ENCODE results near the gene TNRC6C. TPM values are rescaled to one million over a fixed set of nuclear protein-coding genes. Genes with fewer than 3 reads are reported as not detected.

Gene TNRC6C
- polyA plus RNA-seq, 3 donors: 0.38 to 0.80 (median 0.46) TPM

- peaks cover 50 to 72% of the 10 kb centered on the region in 2 donors for H3K27me3 ChIP-seq (ENCODE audit: control insufficient read depth in 2 of 2, insufficient read depth in 2 of 2, low read length in 2 of 2)
- H3K27me3 Mint-ChIP-seq (ENCODE audit: low read depth in 3 of 3): peaks cover 86 to 93% (median 87%) of the 10 kb centered on the region in 3 donors
- H3K9me3 Mint-ChIP-seq: peaks cover 0 to 25% (median 5%) of the 10 kb centered on the region in 7 donors
- peaks cover 18 to 19% of the 10 kb centered on the region in 2 donors for H3K4me1 ChIP-seq (ENCODE audit: control insufficient read depth in 1 of 2, insufficient read depth in 2 of 2, low read length in 2 of 2)
- H3K79me2 ChIP-seq (ENCODE audit: insufficient read depth, low read length): no peaks in the 10 kb centered on the region
- no peak overlapping the region for H2AFZ ChIP-seq (ENCODE audit: insufficient read depth, low read depth, low read length, poor library complexity, severe bottlenecking)
- peaks cover 0 to 6% of the 10 kb centered on the region in 2 donors for H3K36me3 Mint-ChIP-seq
- H3K27ac ChIP-seq (ENCODE audit: low read depth in 1 of 2, low read length in 2 of 2): no peak overlapping the region
- H3K4me1 Mint-ChIP-seq: peaks cover 22% of the 10 kb centered on the region
- peaks cover 12% of the 10 kb centered on the region for H4K20me1 ChIP-seq (ENCODE audit: insufficient read depth, low read length)
- TF ChIP-seq, protein P1, sequence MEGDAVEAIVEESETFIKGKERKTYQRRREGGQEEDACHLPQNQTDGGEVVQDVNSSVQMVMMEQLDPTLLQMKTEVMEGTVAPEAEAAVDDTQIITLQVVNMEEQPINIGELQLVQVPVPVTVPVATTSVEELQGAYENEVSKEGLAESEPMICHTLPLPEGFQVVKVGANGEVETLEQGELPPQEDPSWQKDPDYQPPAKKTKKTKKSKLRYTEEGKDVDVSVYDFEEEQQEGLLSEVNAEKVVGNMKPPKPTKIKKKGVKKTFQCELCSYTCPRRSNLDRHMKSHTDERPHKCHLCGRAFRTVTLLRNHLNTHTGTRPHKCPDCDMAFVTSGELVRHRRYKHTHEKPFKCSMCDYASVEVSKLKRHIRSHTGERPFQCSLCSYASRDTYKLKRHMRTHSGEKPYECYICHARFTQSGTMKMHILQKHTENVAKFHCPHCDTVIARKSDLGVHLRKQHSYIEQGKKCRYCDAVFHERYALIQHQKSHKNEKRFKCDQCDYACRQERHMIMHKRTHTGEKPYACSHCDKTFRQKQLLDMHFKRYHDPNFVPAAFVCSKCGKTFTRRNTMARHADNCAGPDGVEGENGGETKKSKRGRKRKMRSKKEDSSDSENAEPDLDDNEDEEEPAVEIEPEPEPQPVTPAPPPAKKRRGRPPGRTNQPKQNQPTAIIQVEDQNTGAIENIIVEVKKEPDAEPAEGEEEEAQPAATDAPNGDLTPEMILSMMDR (IDR thresholded peaks at IDR 0.05): no peak
- H3K9ac ChIP-seq (ENCODE audit: insufficient read depth, low read length, poor library complexity, severe bottlenecking): no peak overlapping the region
- H3K27ac Mint-ChIP-seq: peak overlapping the region in 1 of 7 donors; percentile 43
- no CpG with 5 or more reads among the region's 6 CpGs for WGBS (ENCODE audit: insufficient coverage)
- peaks cover 5 to 11% of the 10 kb centered on the region in 2 donors for H3K9me3 ChIP-seq (replicated peaks in 1 of 2; ENCODE audit: control insufficient read depth in 1 of 2, insufficient read depth in 1 of 2, low read length in 2 of 2)
- no peaks in the 10 kb centered on the region for H3K36me3 ChIP-seq (replicated peaks in 1 of 2; ENCODE audit: control insufficient read depth in 1 of 2, insufficient read depth in 2 of 2, low read length in 2 of 2)
- intact Hi-C loops (cut with micrococcal nuclease): loop anchor here (2.0 to 5.0 kb wide), 3 partner anchors 34 to 47 kb away; partner anchors contain the start of gene TNRC6C (in 1 of the 2)
- no peak overlapping the region for H3K4me3 ChIP-seq (replicated peaks in 1 of 3; ENCODE audit: low read depth in 2 of 3, low read length in 3 of 3)
- no peak for DNase-seq
- H3K4me3 Mint-ChIP-seq: peak overlapping the region in 1 of 2 donors; percentile 89
- H3K4me2 ChIP-seq (replicated peaks; ENCODE audit: extremely low read depth, low read length, poor library complexity, severe bottlenecking): no peak overlapping the region
Measured at GRCh38 chr17:77916264-77916663, 42.2 kb upstream of the TNRC6C start.

GRCh38 chr17:77916703-77917481, 41.6 kb upstream of the TNRC6C start:
- peak; percentile 92 to 96 (median 96) for DNase-seq
- peaks cover 56 to 73% of the 10 kb centered on the region in 2 donors for H3K27me3 ChIP-seq (ENCODE audit: control insufficient read depth in 2 of 2, insufficient read depth in 2 of 2, low read length in 2 of 2)
- H3K4me1 Mint-ChIP-seq: peaks cover 22% of the 10 kb centered on the region
- peak overlapping the region; percentile 39 to 82 for H3K4me3 Mint-ChIP-seq
- intact Hi-C loops (cut with micrococcal nuclease): loop anchor here (2.0 to 5.0 kb wide), 3 partner anchors 35 to 48 kb away; partner anchors contain the start of gene TNRC6C (in 1 of the 2)
- no peaks in the 10 kb centered on the region for H3K79me2 ChIP-seq (ENCODE audit: insufficient read depth, low read length)
- H3K4me3 ChIP-seq (replicated peaks in 1 of 3; ENCODE audit: low read depth in 2 of 3, low read length in 3 of 3): peak overlapping the region in 1 of 3 experiments; percentile 41
- H2AFZ ChIP-seq (ENCODE audit: insufficient read depth, low read depth, low read length, poor library complexity, severe bottlenecking): no peak overlapping the region
- 2% methylated on average over 13 of the region's 17 CpGs for WGBS (ENCODE audit: insufficient coverage)
- H3K9me3 ChIP-seq (replicated peaks in 1 of 2; ENCODE audit: control insufficient read depth in 1 of 2, insufficient read depth in 1 of 2, low read length in 2 of 2): peaks cover 10 to 18% of the 10 kb centered on the region in 2 donors
- peaks cover 12% of the 10 kb centered on the region for H4K20me1 ChIP-seq (ENCODE audit: insufficient read depth, low read length)
- no peak overlapping the region for H3K27ac ChIP-seq (ENCODE audit: low read depth in 1 of 2, low read length in 2 of 2)
- peak overlapping the region in 5 of 7 donors; percentile 53 to 93 (median 80) for H3K27ac Mint-ChIP-seq
- H3K36me3 ChIP-seq (replicated peaks in 1 of 2; ENCODE audit: control insufficient read depth in 1 of 2, insufficient read depth in 2 of 2, low read length in 2 of 2): no peaks in the 10 kb centered on the region
- H3K4me2 ChIP-seq (replicated peaks; ENCODE audit: extremely low read depth, low read length, poor library complexity, severe bottlenecking): peak overlapping the region; percentile 61
- TF ChIP-seq, protein P1 (IDR thresholded peaks at IDR 0.05): no peak
- H3K9ac ChIP-seq (ENCODE audit: insufficient read depth, low read length, poor library complexity, severe bottlenecking): no peak overlapping the region
- peaks cover 83 to 93% (median 88%) of the 10 kb centered on the region in 3 donors for H3K27me3 Mint-ChIP-seq (ENCODE audit: low read depth in 3 of 3)
- peaks cover 18 to 19% of the 10 kb centered on the region in 2 donors for H3K4me1 ChIP-seq (ENCODE audit: control insufficient read depth in 1 of 2, insufficient read depth in 2 of 2, low read length in 2 of 2)
- H3K36me3 Mint-ChIP-seq: peaks cover 0 to 2% of the 10 kb centered on the region in 2 donors
- peaks cover 0 to 26% (median 9%) of the 10 kb centered on the region in 7 donors for H3K9me3 Mint-ChIP-seq

Measured in CD14-positive monocyte (primary cell).